KMS-11 (cell line): Measurements from ENCODE around the gene SUOX.

Experiments
- H2AFZ ChIP-seq: fragments of 200-600 bp; sonication (generic); 2 replicates; pipeline ENCODE4 v1.6.1; 2016; ENCODE audit warnings: antibody characterized with exemption, mixed run types, low read depth
- H3K27ac ChIP-seq: fragments of 200-600 bp; sonication (generic); 2 replicates; pipeline ENCODE4 v1.6.1; 2016; ENCODE audit warnings: mild to moderate bottlenecking, mixed run types
- H3K27me3 ChIP-seq: fragments of 200-600 bp; sonication (generic); 2 replicates; pipeline ENCODE4 v1.6.1; 2017; ENCODE audit warnings: mild to moderate bottlenecking, low read depth, mixed run types, moderate library complexity; ENCODE audit not compliant: insufficient read depth
- H3K36me3 ChIP-seq: fragments of 200-600 bp; sonication (generic); 2 replicates; pipeline ENCODE4 v1.6.1; 2017; ENCODE audit warnings: mild to moderate bottlenecking, mixed run types; ENCODE audit not compliant: insufficient read depth
- H3K4me1 ChIP-seq: fragments of 200-600 bp; sonication (generic); 2 replicates; pipeline ENCODE4 v1.6.1; 2016; ENCODE audit warnings: mild to moderate bottlenecking, low read depth, mixed run types; ENCODE audit not compliant: poor library complexity, severe bottlenecking
- H3K4me2 ChIP-seq: fragments of 200-600 bp; sonication (generic); 2 replicates; pipeline ENCODE4 v1.7.0; 2016; ENCODE audit warnings: mild to moderate bottlenecking, mixed run types
- H3K4me3 ChIP-seq: fragments of 200-600 bp; sonication (generic); IDR thresholded peaks from 2 replicates; pipeline ENCODE4 v1.6.1; 2017; ENCODE audit warnings: low read depth, low read length, mixed read lengths; ENCODE audit not compliant: insufficient read depth
- H3K79me2 ChIP-seq: fragments of 200-600 bp; sonication (generic); 2 replicates; pipeline ENCODE4 v1.6.1; 2016; ENCODE audit warnings: low read depth, mixed run types; ENCODE audit not compliant: insufficient read depth
- H3K9ac ChIP-seq: fragments of 200-600 bp; sonication (generic); 2 replicates; pipeline ENCODE4 v1.6.1; 2016; ENCODE audit warnings: mild to moderate bottlenecking, mixed run types
- H4K20me1 ChIP-seq: fragments of 200-600 bp; sonication (generic); 2 replicates; pipeline ENCODE4 v1.6.1; 2016; ENCODE audit warnings: mild to moderate bottlenecking, mixed run types; ENCODE audit not compliant: insufficient read depth
- TF ChIP-seq, protein P1 (sequence below): fragments of 200-600 bp; sonication (generic); conservative IDR thresholded peaks from 2 replicates; pipeline ENCODE4 v1.6.1; 2017; ENCODE audit warnings: low read depth, mild to moderate bottlenecking, antibody characterized with exemption, low read length, moderate library complexity, mixed read lengths

SUOX gene

DNA sequence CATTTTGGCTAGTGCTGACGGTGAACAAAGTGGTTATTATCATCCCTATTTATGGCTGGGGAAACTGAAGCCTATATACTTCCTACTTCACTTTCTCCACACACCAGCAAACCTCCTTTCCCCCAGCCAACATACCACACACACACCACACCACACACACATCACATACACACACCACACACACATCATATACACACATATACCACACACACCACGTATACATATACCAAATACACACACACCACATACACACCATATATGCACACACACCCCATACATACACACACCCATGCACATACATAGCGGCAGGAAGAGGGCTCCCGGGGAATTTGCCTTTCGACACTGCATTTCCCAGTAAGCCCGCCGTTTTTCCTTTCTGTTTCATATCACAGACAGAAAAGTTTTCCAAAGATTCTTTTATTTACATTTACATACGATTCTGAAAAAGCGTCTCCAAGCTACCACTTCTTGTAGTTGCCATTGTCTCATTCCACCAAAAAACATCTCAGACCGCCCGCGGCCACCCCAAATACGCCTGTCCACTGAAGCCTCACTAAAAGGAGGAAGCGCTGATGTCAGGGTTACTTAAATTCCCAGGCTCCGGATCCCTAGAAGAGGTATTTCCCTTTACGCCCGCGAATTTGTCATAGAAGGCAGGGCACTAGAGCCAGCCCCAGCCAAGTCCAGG lies 24.0 kb upstream of the SUOX start:
- H3K27ac ChIP-seq: peak overlapping the region; percentile 35
- TF ChIP-seq, protein P1, sequence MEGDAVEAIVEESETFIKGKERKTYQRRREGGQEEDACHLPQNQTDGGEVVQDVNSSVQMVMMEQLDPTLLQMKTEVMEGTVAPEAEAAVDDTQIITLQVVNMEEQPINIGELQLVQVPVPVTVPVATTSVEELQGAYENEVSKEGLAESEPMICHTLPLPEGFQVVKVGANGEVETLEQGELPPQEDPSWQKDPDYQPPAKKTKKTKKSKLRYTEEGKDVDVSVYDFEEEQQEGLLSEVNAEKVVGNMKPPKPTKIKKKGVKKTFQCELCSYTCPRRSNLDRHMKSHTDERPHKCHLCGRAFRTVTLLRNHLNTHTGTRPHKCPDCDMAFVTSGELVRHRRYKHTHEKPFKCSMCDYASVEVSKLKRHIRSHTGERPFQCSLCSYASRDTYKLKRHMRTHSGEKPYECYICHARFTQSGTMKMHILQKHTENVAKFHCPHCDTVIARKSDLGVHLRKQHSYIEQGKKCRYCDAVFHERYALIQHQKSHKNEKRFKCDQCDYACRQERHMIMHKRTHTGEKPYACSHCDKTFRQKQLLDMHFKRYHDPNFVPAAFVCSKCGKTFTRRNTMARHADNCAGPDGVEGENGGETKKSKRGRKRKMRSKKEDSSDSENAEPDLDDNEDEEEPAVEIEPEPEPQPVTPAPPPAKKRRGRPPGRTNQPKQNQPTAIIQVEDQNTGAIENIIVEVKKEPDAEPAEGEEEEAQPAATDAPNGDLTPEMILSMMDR: no peak
- no peaks in the 10 kb centered on the region for H4K20me1 ChIP-seq
- peak overlapping the region; percentile 30 for H3K4me3 ChIP-seq
- H3K27me3 ChIP-seq: no peaks in the 10 kb centered on the region
- no peaks in the 10 kb centered on the region for H3K36me3 ChIP-seq
- peaks cover 40% of the 10 kb centered on the region for H3K79me2 ChIP-seq
- H3K9ac ChIP-seq: peak overlapping the region; percentile 20; the same call in 1 of the 2 replicates
- peak overlapping the region; percentile 66 for H3K4me2 ChIP-seq
- H3K4me1 ChIP-seq: peaks cover 22% of the 10 kb centered on the region
- H2AFZ ChIP-seq: peak overlapping the region; percentile 68

DNA sequence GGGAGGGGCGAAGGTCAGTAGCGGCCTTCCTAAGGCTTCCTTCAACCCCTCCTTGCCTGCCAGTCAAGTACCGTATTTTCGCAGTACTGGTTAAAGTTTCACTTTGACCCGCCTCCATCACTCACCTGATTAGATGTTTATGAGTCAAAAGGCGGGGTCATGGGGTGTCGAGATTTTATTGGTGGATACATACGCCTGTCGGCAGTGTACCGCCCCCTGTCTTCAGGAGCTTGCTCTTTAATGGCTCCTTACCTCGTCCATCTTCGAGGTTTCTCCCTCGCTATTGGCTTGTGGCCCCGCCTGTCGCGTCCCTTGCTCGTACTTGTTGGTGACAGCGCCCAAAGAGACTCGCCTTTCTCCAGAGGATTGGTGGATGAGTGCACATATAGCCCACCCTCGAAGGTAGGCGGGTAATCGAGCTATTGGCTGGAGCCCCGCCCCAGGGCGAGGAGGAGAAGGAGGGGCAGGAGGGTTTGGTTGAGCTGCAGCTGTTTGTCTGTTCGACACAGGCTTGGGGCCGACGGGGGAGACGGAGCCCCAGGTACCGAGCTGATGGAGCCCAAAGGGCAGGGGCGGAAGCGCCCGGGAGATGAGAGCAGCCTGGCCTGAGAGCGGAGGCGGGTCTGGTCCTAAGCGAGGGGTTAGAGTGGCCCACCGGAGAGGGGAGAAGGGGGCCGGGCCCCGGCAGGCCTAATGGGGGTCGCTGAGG lies 23.3 kb upstream of the SUOX start, which contains the start of gene RAB5B:
RAB5B (plus strand) TSS at position 480 of the 709 bp plus-strand sequence. CDS start 12,883 bp downstream, outside the sequence.
- H3K27me3 ChIP-seq: no peaks in the 10 kb centered on the region
- H3K27ac ChIP-seq: peak within 1 kb of the TSS; percentile 35
- H3K9ac ChIP-seq: peak within 1 kb of the TSS; percentile 52
- peaks cover 20% of the 10 kb centered on the region for H3K4me1 ChIP-seq
- H3K36me3 ChIP-seq: no peaks in the 10 kb centered on the region
- H4K20me1 ChIP-seq: no peaks in the 10 kb centered on the region
- peak within 1 kb of the TSS; percentile 79 for H3K4me3 ChIP-seq
- peak within 1 kb of the TSS; percentile 70 for H3K4me2 ChIP-seq
- H3K79me2 ChIP-seq: peaks cover 37% of the 10 kb centered on the region
- peak within 1 kb of the TSS; percentile 75 for H2AFZ ChIP-seq
- TF ChIP-seq, protein P1: peak; percentile 88

DNA sequence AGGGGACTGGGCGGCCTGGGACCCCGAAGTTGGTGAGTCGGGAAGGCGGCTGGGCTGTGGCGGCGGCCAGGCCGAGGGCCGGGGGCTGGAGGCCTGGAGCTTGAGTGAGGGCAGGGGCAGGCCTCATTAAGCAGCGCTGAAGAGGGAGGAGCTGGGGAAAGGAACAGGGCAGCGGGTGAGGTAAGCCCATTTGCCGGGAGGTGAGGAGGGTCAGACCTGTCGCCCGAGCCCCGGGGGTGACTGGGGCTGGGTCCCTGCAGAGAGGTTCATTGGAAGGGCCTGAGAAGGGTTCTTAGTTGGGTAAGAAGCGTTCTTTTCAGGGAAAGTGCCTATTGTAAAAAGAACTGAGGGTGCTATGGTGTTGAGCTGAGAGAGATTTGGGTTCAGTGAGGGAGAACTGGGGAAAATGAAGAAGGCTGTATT lies 22.8 kb upstream of the SUOX start:
- Histone ChIP-seq H3K79me2 (peaks cover 39% of the 10 kb centered on the region), H3K27ac (peak overlapping the region; percentile 15; the same call in 1 of the 2 replicates), H4K20me1 (no peaks in the 10 kb centered on the region), H3K27me3 (no peaks in the 10 kb centered on the region), H3K4me1 (peaks cover 20% of the 10 kb centered on the region), H3K4me2 (peak overlapping the region; percentile 70), H3K9ac (peak overlapping the region; percentile 52), H3K4me3 (peak overlapping the region; percentile 79), H2AFZ (peak overlapping the region; percentile 75), H3K36me3 (no peaks in the 10 kb centered on the region)
- TF ChIP-seq, protein P1: no peak

DNA sequence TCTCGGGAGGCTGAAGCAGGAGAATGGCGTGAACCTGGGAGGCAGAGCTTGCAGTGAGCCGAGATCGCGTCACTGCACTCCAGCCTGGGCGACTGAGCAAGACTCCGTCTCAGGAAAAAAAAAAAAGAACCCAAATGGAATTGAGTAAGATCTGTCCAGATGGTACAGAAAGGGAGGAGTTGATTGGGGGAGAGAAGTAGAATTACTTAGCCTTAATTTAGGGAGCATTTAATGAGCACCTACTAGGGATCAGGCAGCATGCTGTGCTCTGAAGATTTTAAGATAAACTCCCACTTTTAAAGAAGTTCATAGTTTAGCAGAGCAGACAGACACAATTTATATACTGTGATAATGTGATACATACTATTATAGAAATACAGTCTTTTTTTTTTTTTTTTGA lies 18.7 kb upstream of the SUOX start:
- Histone ChIP-seq H3K4me3 (no peak overlapping the region), H3K79me2 (peaks cover 39% of the 10 kb centered on the region), H2AFZ (no peak overlapping the region), H4K20me1 (no peaks in the 10 kb centered on the region), H3K27ac (no peak overlapping the region), H3K9ac (no peak overlapping the region), H3K36me3 (no peaks in the 10 kb centered on the region), H3K4me1 (peaks cover 9% of the 10 kb centered on the region), H3K4me2 (no peak overlapping the region), H3K27me3 (no peaks in the 10 kb centered on the region)
- TF ChIP-seq, protein P1: no peak
